Measurements from ENCODE around the gene CFTR. TPM values are rescaled to one million over a fixed set of nuclear protein-coding genes. Genes with fewer than 3 reads are reported as not detected.

Gene CFTR
- total and polyA plus RNA-seq, 2 of the 4 experiments (the other 2 are of a cell fraction), result 0.18 to 0.21 TPM

DNA sequence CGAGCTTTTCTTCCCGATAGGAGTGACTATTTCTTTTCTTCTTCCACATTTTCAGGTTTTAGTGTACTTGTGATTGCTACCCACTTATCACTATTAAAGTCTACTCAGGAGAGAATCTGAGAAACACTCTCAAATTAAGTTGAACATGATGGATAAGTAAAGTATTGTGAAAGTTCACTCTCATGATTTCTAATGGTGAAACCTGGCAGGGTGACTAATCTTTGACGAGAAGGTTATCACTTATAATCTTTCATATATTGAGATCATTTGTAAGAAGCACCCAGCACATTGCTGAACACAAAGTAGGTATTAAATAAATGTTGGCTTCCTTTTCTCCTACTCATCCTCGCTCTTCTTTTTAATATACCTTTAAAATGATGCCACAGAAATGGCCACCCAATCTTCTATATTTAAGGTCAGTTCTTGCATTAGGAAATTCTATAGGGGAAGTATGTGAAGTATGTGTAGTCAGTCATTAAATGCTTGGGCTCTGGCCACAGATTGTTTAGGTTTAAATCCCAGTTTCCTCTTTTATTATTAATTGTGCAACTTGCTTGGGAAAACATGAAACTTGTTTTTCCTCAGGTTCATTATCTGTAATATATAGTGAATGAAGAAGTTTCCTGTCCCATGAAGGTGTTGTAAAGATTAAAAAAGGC, 3.1 kb upstream of the CFTR start:
- H3K27ac ChIP-seq (ENCODE audit: insufficient read depth, low read length), result no peak overlapping the region
- H3K4me1 ChIP-seq (ENCODE audit: control insufficient read depth, insufficient read depth, low read length), result no peaks in the 10 kb centered on the region
- TF ChIP-seq POLR2A (IDR thresholded peaks at IDR 0.05; ENCODE audit: low read depth, low read length), result no peak
- TF ChIP-seq MXI1 (IDR thresholded peaks at IDR 0.05; ENCODE audit: borderline replicate concordance, low read depth, low read length), result no peak
- no peak for TF ChIP-seq CHD1 (IDR thresholded peaks at IDR 0.05; ENCODE audit: low read depth, low read length)
- no peak for TF ChIP-seq FOS (IDR thresholded peaks at IDR 0.05; ENCODE audit: low read depth, low read length)
- TF ChIP-seq, protein P1, sequence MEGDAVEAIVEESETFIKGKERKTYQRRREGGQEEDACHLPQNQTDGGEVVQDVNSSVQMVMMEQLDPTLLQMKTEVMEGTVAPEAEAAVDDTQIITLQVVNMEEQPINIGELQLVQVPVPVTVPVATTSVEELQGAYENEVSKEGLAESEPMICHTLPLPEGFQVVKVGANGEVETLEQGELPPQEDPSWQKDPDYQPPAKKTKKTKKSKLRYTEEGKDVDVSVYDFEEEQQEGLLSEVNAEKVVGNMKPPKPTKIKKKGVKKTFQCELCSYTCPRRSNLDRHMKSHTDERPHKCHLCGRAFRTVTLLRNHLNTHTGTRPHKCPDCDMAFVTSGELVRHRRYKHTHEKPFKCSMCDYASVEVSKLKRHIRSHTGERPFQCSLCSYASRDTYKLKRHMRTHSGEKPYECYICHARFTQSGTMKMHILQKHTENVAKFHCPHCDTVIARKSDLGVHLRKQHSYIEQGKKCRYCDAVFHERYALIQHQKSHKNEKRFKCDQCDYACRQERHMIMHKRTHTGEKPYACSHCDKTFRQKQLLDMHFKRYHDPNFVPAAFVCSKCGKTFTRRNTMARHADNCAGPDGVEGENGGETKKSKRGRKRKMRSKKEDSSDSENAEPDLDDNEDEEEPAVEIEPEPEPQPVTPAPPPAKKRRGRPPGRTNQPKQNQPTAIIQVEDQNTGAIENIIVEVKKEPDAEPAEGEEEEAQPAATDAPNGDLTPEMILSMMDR (conservative IDR thresholded peaks at IDR 0.05; ENCODE audit: low read depth, low read length), result no peak
- TF ChIP-seq NFE2L2 (IDR thresholded peaks at IDR 0.05; ENCODE audit: low read depth, low read length), result no peak
- no peak for TF ChIP-seq BHLHE40 (IDR thresholded peaks at IDR 0.05; ENCODE audit: low read depth, low read length)
- TF ChIP-seq CEBPB (IDR thresholded peaks at IDR 0.05; ENCODE audit: low read depth, low read length), result no peak
- TF ChIP-seq RAD21 (IDR thresholded peaks at IDR 0.05; ENCODE audit: low read length), result no peak
- no peak for TF ChIP-seq MAZ (IDR thresholded peaks at IDR 0.05; ENCODE audit: borderline replicate concordance, low read depth, low read length)
- TF ChIP-seq USF2 (IDR thresholded peaks at IDR 0.05; ENCODE audit: low read depth, low read length), result no peak
- no peak for TF ChIP-seq ELK1 (IDR thresholded peaks at IDR 0.05; ENCODE audit: borderline replicate concordance, low read depth, low read length)
- TF ChIP-seq RCOR1 (IDR thresholded peaks at IDR 0.05; ENCODE audit: insufficient replicate concordance, low read length), result no peak
- no peak for TF ChIP-seq RFX5 (IDR thresholded peaks at IDR 0.05; ENCODE audit: low read depth, low read length)
- TF ChIP-seq SMC3 (IDR thresholded peaks at IDR 0.05; ENCODE audit: low read depth, low read length), result no peak
- no peak for TF ChIP-seq MAFK (IDR thresholded peaks at IDR 0.05; ENCODE audit: low read depth, low read length)
- no peak overlapping the region for H3K4me2 ChIP-seq (ENCODE audit: low read depth, low read length)
- no peak overlapping the region for H3K56ac ChIP-seq (ENCODE audit: extremely low read depth, insufficient read depth, low read length)
- no peak overlapping the region for H3K23ac ChIP-seq (ENCODE audit: low read depth, low read length)
- H3K4me3 ChIP-seq (ENCODE audit: insufficient read depth, low read depth, low read length), result no peak overlapping the region
- dilution Hi-C loops (cut with HindIII; ENCODE audit: low sequenced_read_pairs, unreplicated experiment), result no loop called here
- CTCF ChIA-PET, result no interaction called here
- H4K91ac ChIP-seq (ENCODE audit: insufficient read depth, low read depth, low read length), result no peak overlapping the region
- no peak overlapping the region for H2AFZ ChIP-seq (replicated peaks; ENCODE audit: low read length, poor library complexity)
- no peaks in the 10 kb centered on the region for H3K79me1 ChIP-seq (ENCODE audit: low read depth in 1 of 2, low read length in 2 of 2)
- H2BK120ac ChIP-seq (ENCODE audit: low read depth, low read length), result no peak overlapping the region
- no peak overlapping the region for H3K9ac ChIP-seq (ENCODE audit: low read depth, low read length)
- peaks cover 2% of the 10 kb centered on the region; the same call in 1 of the 2 replicates for H3K9me1 ChIP-seq (ENCODE audit: insufficient read depth, low read length)
- H3K9me3 ChIP-seq (ENCODE audit: control insufficient read depth, insufficient read depth, low read length), result no peaks in the 10 kb centered on the region
- in situ Hi-C loops (cut with MboI; ENCODE audit: low sequenced_read_pairs), result no loop called here
- no peaks in the 10 kb centered on the region for H3K36me3 ChIP-seq (ENCODE audit: control insufficient read depth, insufficient read depth, low read length)
- H3K18ac ChIP-seq (ENCODE audit: low read depth, low read length), result no peak overlapping the region
- peaks cover 12% of the 10 kb centered on the region for H3K27me3 ChIP-seq (ENCODE audit: control insufficient read depth, insufficient read depth, low read length)
- H3K14ac ChIP-seq (replicated peaks; ENCODE audit: low read depth, low read length), result no peak overlapping the region
- H3K4ac ChIP-seq (ENCODE audit: low read depth, low read length), result no peak overlapping the region
- H2BK15ac ChIP-seq (ENCODE audit: low read depth, low read length), result no peak overlapping the region
- H4K8ac ChIP-seq (ENCODE audit: low read depth in 2 of 2, low read length in 2 of 2), result no peak overlapping the region
- H2BK20ac ChIP-seq (ENCODE audit: low read depth, low read length), result no peak overlapping the region
- H2AK9ac ChIP-seq (replicated peaks; ENCODE audit: low read depth, low read length, poor library complexity), result no peak overlapping the region
- no peak for DNase-seq
- POLR2A ChIA-PET (ENCODE audit: unreplicated experiment), result no interaction called here
- BruUV-seq (replicated peaks), result no TSS peak
- no peak overlapping the region for H4K5ac ChIP-seq (ENCODE audit: low read depth, low read length)
- no peak for ATAC-seq (ENCODE audit: low read depth)
- no peak overlapping the region for H2AK5ac ChIP-seq (ENCODE audit: low read depth, low read length)
- WGBS, 2 experiments (ENCODE audit: extremely low coverage in 2 of 2, insufficient read length in 1 of 2), result no CpG with 5 or more reads among the region's 4 CpGs
- H2BK5ac ChIP-seq (ENCODE audit: low read depth, low read length, poor library complexity, severe bottlenecking), result no peak overlapping the region
- intact Hi-C loops (cut with micrococcal nuclease), result no loop called here
- H4K20me1 ChIP-seq (ENCODE audit: insufficient read depth, low read length), result no peaks in the 10 kb centered on the region
